Activated CD8-positive, alpha-beta memory T cell treated with anti-CD3 and anti-CD28 coated beads, Interleukin-2, amount 50 U/mL, for 1 hour (primary cell): ENCODE data around the gene ANKLE2.
"Not testable (repeated sequence)": the region's sequence is repeated elsewhere in the genome, so short reads cannot be mapped to it uniquely, and the experiment has no call there.

Experiments used
- DNase-seq: peaks from one replicate; pipeline ENCODE4 v3.0.0-alpha.2; 2020; ENCODE audit errors: extremely low read depth

Gene ANKLE2

DNA sequence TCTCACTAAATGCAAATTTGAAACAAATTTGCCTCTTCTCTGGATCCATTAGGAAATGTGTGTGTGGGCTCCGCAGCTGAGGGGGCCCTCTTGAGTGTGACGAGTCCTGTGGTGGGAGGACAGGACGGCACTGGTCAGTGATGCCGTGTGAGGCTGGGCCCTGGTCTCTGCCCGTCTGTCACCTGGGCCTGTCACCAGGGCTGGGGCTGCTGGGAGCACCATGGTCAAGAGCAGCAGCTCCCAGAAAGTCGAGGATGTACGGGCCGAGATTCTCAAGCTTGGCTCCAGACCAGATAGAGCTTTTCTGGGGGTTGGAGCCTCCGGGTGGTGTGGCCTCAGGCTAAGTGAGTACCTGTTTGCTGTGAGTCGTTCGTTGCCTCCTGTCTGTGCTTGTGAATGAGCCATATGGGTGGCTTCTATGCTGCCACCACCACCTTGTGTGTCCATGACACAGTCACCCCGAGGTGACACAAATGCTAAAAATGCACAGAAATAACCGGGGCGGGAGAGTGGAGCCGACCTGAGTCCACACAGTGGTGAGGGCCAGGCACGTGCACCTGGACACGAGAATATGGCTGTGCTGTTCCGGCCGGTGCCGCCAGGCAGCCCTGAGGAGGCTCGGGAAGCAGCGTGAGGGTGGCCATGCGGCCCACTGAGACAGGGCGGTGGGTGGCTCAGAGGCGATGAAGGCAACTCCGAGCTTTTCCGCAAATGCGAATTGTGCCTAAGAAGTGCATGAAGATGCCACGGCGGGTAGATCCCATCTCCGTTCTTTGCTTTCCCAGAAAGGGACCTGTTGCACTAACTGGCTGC is 42.3 kb downstream of the ANKLE2 start:
- DNase-seq, result no peak

DNA sequence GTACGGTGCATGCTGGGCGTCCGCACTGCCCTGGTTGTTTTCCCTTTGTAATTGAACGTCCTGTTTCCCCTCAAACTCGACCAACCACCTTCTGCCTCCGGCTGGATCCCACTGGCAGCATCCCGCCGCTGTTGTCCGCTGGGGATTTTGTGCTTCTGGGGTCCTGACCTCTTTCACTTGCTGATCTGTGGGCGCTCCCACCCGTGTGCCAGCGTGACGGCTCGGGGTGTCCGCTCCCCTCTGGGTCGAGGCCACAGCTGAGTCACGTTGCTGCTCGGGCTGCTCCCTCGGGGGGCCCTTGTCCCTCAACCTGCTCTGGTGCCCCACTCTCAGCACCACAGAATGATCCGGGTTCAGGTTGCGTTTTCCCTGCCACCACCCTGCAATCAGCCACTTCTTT is 43.0 kb downstream of the ANKLE2 start:
- DNase-seq, result no peak

DNA sequence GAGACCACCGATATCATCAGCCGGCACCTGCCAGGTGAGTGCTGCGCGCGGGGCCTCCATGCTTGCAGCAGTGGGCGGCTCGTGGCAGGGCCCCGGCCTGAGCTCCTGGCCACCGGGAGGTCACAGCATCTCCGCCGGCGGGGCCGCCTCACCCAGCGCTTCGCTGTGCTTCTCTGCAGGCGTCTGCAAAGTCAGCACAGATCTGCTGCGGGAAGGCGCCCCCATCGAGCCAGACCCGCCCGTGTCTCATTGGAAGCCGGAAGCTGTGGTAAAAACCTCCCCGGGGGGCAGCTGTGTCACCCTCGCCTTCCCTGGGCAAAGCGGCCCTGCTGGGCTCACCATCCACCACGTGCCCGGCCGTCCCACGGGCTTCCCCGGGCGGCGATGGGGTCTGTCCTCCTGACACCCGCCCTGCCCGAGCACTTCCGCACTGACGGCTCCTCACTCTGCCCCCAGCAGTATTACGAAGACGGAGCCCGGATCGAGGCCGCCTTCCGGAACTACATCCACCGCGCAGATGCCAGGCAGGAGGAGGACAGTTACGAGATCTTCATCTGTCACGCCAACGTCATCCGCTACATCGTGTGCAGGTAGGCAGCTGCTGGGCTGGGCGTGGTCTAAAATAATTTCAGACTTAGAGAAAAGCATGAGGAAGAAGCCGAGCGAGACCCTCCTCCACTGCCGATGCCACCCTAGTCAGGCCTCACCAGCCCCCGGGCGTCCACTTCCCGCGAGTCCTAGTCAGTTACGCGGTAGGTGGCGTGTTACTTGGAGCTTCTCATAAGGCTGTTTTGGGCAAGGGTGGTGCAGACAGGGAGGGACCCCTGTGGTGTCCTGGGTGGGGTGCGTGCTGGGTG is 43.9 kb downstream of the ANKLE2 start:
- DNase-seq, result no peak

DNA sequence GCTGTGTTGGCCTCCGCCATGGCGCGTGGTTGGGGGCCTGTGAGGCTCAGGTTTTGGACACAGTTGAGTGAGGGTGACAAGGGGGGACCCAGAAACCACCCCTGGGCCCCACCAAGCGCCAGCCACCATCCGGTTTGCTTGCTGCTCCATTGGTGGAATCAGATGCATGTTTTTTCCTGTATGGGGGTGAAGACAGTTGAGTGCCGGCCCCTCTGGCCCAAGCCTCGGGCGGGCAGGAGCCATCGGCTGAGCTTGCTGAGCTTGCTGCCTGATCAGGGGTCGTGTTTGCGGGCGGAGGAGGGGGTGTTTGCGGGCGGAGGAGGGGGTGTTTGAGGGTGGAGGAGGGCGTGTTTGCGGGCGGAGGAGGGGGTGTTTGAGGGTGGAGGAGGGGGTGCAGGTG is 44.6 kb downstream of the ANKLE2 start:
- DNase-seq, result no peak

DNA sequence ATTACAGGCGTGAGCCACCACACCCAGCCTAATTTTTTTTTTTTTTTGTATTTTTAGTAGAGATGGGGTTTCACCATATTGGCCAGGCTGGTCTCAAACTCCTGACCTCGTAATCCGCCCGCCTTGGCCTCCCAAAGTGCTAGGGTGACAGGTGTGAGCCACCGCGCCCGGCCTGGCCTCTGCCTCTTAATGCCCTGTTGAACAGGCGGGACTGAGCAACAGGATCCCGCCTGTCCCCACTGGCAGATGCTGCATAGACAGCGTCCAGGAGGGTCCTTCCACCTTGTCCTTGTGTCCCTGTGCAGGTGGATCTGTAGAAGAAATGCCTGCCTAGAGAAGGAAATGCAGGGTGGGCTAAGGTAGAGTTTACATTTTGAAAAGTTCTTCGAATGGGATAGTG is 45.3 kb downstream of the ANKLE2 start:
- DNase-seq, result no peak

DNA sequence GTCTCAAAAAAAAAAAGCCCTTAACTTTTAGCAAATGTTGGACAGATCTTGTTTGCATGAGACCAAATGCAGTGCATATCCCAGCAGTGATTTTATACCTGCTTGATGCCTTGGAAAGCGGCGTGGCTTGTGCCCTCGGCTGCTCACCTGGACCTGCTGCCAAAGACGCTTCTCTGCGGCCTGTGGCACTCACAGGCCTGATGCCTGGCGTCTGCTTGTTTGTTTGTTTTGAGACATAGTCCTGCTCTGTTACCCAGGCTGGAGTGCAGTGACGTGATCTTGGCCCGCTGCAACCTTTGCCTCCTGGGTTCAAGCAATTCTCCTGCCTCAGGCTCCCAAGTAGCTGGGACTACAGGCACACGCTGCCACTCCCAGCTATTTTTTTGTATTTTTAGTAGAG is 45.8 kb downstream of the ANKLE2 start:
- DNase-seq, result no peak

DNA sequence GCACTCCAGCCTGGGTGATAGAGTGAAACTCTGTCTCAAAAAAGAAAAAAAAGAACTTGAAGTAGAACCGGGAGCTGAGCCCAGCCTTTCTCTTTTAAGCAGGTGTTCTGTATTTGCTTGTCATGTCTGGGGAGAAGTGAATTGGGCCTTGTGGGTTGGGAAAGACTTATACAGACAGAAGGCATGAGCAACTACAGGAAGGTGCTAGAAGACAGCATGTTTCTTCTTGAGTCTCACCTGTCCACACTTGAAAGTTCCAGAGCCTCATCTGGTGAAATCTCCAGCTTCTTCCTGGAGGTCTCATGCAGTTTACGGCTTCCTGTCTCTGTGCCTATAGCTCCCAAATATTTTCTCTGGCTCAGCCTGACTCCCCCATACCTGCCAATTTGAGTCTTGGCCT is 48.5 kb downstream of the ANKLE2 start:
- no peak for DNase-seq

DNA sequence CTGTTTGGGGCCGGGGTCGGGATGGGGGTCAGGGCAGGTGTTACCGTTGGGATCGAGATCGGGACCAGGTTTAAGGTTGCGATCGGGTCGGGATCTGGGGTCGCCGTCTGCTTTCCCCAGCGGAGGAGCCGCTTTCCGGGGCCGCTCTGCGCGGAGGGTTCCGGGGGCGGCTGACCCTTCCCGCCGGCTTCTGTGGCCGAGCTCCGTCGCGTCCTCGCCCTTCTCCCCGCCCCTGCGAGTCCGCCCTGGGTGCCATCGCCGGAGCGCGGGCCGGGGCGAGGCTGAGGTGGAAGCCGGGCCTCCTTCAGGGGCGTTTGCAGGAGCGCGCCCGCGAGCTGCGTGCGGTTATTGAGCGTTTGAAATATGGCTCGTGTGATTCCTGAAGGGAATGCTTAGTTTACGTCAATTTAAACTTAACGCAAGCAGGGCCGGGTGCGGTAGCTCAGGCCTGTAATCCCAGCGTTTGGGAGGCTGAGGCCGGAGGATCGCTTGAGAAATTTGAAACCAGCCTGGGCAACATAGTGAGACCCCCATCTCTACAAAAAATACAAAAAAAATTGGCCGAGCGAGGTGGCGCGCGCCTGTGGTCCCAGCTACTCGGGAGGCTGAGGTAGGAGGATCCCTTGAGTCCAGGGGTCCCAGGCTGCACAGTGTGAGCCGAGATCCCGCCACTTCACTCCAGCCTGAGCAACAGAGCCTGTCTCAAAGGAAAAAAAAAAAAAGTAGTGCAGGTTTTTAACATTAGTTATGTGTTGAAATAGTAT is 50.4 kb downstream of the ANKLE2 start:
- DNase-seq, result no peak

DNA sequence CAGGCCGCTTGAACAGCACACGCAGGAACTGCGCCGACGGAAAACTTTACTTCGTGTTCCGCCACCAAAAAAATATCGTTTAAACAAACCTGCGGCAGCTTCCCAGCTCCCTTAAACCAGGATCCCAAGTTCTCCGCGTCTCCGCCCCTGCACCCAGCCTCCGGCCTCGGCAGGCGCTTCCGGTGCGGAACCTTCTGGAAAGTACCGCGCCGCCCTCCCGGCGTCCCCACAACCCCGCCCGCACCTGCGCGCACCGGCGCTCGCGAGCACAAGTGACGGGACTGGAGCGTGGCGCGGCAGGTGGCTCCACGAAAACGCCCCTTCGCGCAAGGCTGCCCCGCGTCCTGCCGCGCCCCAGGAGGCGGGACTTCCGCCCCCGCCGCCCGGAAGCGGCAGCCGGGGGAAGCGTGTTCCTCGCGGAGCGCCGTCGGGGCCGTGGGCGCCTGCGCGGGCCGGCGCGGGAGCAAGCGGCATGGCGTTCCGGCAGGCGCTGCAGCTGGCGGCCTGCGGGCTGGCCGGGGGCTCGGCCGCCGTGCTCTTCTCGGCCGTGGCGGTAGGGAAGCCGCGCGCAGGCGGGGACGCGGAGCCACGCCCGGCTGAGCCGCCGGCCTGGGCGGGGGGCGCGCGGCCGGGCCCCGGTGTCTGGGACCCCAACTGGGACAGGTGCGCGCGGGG is 51.1 kb downstream of the ANKLE2 start, which contains the start of gene PGAM5:
TSS of gene PGAM5 (plus strand) at position 438 of the 675 bp plus-strand sequence. CDS start at position 473, 35 bp downstream.
- DNase-seq, result peak; percentile 69

DNA sequence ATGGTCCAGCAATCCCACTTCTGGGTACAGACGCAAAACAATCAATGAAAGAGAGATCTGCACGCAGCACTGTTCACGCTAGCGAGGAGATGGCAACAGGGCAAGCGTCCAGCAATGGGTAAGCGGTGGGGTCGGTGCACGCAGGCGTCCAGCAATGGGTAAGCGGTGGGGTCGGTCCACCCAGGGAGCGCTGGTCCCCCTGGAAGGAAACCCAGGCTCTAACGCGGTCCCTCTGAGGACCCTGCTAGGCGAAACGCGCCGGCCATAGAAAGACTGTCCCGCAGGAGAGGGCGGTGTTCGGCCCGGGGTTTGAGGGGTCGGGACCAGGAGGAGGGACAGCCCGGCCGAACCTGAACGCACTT is 51.6 kb downstream of the ANKLE2 start:
- DNase-seq, result no peak

DNA sequence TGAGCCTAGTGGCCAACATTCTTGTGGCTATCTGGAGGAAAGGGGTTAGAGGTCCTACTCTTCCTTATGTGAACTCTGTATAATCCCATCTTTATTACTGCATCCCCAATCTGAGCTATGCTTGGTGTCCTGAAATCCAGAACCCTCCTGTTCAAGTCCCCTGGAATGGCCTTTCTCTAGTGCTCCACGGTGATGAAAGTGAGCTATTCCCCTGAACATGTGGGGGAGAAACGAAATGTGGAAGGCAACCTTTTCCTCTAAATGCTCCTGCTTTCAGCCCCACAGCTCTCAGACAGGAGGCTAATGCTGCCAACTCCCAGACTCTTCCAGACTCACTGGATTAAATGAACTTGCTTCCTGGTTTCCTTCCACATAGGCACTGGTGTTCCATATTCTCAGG is 53.5 kb downstream of the ANKLE2 start:
- DNase-seq, result no peak

DNA sequence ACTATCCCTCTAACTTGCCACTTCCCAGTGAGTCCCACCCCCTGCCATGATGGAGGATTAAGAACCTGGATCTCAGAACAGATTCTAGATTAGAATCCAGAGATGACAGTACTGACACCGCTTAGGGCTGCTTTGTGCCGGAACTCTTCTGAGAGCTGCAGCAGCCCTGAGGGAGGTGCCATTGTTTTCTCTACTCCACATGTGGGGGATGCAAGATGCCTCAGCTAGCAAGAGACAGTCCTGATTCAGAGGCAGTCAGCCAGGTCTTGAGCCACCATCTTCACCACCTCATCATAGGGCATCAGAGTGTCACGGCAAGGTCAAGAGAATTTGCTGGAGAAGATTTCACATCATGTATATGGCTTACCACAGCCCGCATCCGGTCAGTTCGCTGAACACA is 54.4 kb downstream of the ANKLE2 start:
- DNase-seq, result no peak

DNA sequence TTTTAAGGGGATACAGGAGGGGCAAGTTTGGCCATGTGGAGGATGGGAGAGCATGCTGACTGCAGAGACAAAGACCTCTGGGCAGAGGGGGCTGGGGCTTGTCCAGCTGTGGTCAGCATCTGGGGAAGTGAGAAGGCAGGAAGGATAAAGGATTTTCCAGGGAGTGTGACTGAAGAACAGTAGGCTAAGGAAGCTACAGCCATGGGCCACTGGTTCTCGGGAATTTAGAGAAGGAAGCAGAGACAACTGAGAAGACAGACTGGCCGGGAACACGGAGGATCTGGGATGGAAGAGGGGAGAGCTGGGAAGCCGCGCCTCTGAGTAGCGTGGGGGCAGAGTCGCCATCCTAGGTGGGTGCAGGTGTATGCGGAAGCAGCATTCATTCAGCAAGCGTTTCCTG is 58.0 kb downstream of the ANKLE2 start:
- no peak for DNase-seq

DNA sequence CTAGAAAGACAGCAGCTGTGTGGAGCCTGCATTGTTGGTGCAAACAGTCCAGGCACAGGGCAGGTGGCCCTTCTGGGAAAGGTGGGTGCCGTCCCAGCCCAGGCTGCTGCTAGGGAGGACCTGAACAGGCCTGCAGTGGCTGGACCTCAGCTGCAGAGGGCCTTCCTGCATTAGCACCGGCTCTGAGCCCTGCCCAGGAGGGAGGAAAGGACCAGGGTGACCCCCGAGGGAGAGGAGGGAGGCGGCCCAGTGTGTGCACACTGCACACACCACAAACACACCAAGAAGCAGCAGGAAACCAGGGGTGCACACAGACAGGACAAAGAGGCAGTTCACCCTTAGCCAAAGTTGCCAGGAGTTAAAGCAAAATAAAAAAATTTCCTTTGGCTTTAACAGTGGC is 59.0 kb downstream of the ANKLE2 start:
- DNase-seq, result no peak

DNA sequence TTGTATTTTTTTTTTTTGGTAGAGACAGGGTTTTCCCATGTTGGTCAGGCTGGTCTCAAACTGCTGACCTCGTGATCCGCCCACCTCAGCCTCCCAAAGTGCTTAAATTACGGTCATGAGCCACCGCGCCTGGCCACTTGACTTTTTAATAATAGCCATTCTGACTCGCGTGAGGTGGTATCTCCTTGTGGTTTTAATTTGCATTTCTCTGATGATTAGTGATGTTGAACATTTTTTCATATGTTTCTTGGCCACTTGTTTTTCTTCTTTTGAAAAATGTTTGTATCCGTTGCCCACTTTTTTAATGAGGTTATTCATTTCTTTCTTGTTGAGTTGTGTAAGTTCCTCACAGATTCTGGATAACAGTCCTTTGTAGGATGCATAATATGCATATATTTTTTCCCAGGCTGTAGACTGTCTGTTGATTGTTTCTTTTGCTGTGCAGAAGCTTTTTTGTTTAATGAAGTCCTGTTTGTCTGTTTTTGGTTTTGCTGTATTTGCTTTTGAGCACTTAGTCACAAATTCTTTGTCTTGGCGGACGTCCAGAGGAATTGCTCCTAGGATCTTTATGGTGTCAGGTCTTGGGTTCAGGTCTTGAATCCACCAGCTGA is 61.3 kb downstream of the ANKLE2 start:
- DNase-seq, result no peak

DNA sequence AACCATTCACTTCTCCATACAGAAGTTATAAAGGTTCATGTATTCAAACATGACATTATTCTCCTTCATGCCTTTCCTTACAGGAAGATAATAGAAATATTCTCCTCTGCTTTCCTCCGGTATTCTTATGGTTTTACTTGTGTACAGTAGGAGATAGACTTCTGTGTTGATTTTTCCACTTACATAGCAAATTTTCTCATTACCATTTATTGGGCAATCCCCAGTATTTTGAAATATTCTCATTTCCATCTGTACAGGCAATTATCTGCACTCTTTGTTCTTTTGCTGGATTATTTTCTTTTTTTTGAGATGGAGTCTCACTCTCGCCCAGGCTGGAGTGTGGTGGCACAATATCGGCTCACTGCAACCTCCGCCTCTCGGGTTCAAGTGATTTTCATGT is 63.3 kb downstream of the ANKLE2 start:
- no peak for DNase-seq

DNA sequence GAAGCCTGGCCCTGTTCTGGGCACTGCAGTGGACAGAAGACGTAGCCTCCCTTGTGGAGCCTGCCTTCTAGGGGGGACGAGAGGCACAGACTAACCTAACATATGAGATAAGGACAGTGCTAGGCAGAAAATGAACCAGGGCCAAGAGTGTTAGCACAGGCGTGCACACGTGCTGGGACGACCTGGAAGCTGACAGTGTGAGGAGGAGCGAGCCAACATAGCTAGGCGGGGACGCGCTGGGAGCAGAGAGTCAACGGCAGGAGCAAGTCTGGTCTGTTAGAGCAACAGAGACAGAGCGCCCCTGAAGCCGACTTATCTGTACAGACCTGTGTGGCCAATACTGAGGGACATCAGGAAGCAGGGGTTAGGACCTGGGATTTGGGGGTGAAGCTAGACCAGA is 66.2 kb downstream of the ANKLE2 start:
- DNase-seq, result no peak

DNA sequence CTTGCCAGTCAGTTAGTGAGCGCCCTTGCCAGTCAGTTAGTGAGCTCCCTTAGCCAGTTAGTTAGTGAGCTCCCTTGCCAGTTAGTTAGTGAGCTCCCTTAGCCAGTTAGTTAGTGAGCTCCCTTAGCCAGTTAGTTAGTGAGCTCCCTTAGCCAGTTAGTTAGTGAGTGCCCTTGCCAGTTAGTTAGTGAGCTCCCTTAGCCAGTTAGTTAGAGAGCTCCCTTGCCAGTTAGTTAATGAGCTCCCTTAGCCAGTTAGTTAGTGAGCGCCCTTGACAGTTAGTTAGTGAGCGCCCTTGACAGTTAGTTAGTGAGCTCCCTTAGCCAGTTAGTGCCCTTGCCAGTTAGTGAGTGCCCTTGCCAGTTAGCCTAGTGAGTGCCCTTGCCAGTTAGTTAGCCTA is 66.7 kb downstream of the ANKLE2 start:
- not testable (repeated sequence) for DNase-seq

DNA sequence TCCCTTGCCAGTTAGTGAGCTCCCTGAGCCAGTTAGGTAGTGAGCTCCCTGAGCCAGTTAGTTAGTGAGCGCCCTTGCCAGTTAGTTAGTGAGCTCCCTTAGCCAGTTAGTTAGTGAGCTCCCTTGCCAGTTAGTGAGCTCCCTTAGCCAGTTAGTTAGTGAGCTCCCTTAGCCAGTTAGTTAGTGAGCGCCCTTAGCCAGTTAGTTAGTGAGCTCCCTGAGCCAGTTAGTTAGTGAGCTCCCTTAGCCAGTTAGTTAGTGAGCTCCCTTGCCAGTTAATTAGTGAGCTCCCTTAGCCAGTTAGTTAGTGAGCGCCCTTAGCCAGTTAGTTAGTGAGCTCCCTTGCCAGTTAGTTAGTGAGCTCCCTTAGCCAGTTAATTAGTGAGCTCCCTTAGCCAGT is 69.6 kb downstream of the ANKLE2 start:
- DNase-seq, result not testable (repeated sequence)

DNA sequence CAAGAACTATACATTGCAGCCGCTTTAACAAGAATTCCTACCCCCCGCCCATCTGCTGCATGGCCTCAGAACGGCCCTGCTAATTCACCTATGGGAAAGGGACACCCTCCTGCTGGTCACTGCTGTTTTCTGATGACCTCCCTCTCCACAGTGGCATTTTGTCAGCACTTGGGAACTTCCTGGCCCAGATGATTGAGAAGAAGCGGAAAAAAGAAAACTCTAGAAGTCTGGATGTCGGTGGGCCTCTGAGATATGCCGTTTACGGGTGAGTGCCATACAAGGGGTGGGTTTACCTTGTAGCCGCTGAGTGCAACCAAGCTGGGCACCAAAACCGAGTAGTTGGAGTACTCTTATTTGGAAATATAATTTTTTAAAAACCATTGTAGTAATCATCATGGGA is 71.5 kb downstream of the ANKLE2 start:
- no peak for DNase-seq

DNA sequence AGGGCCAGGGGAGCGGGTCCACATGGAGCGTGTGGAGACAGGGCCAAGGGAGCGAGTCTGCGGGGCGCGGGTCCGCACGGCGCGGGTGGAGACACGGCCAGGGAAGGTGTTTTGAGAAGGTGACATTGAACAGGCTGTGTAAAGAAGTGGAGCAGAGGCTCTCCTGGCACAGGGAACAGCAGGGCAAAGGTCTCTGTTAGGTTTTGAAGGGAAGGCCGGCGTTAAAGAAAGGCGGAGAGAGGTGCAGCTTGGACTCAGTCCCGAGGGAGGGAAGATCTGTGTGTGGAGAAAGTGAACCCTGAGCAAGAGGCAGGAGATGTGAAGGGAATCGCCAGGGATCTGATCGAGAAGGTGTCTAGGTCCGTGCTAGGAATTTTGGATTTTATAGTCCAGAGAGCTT is 72.4 kb downstream of the ANKLE2 start:
- no peak for DNase-seq
